Heart left ventricle (tissue), 16 donors: Measurements from ENCODE around the gene EPN2. TPM values are rescaled to one million over a fixed set of nuclear protein-coding genes. Genes with fewer than 3 reads are reported as not detected.

Experiments
- ATAC-seq, 4 donors: fragments of 200-7000 bp; cut with Tn5 transposase; one replicate each; pipeline ENCODE4 v1.9.1; 2020 to 2022; ENCODE audit warnings: moderate library complexity in 4 of 4, mild to moderate bottlenecking in 3 of 4, moderate number of reproducible peaks in 1 of 4
- DNase-seq, 5 donors: peaks; one replicate each; pipeline ENCODE4 v3.0.0-alpha.2; 2020
- H3K27ac ChIP-seq, 12 donors: fragments of 200-600 bp; sonication (generic) in 4 of 12; one replicate each; pipeline versions ENCODE4 v1.5.0 to v1.8.0; 2016 to 2022; ENCODE audit warnings: mild to moderate bottlenecking in 2 of 12
- H3K27me3 ChIP-seq, 9 donors: fragments of 200-600 bp; sonication (generic) in 2 of 9; one replicate each; pipeline versions ENCODE4 v1.5.1 to v1.8.0; 2016 to 2022; ENCODE audit warnings: mild to moderate bottlenecking in 3 of 9
- H3K36me3 ChIP-seq, 9 donors: fragments of 200-600 bp; sonication (generic) in 2 of 9; one replicate each; pipeline versions ENCODE4 v1.5.0 to v1.8.0; 2018 to 2022; ENCODE audit warnings: mild to moderate bottlenecking in 2 of 9
- H3K4me1 ChIP-seq, 12 donors: fragments of 200-600 bp; sonication (generic) in 4 of 12; one replicate each; pipeline versions ENCODE4 v1.5.0 to v1.8.0; 2016 to 2022; ENCODE audit warnings: mild to moderate bottlenecking in 3 of 12
- H3K4me3 ChIP-seq, 12 donors: fragments of 200-600 bp; sonication (generic) in 4 of 12; one replicate each; pipeline versions ENCODE4 v1.5.0 to v1.8.0; 2017 to 2022; ENCODE audit warnings: mild to moderate bottlenecking in 9 of 12, moderate library complexity in 4 of 12
- H3K9me3 ChIP-seq, 12 donors: fragments of 200-600 bp; sonication (generic) in 4 of 12; one replicate each; pipeline versions ENCODE4 v1.5.0 to v1.8.0; 2016 to 2022; ENCODE audit warnings: mild to moderate bottlenecking in 1 of 12
- CTCF ChIP-seq, 12 donors: fragments of 200-600 bp; sonication (generic) in 4 of 12; IDR thresholded peaks; one replicate each; pipeline versions ENCODE4 v1.5.0 to v1.8.0; 2018 to 2022; ENCODE audit warnings: antibody characterized with exemption in 12 of 12, mild to moderate bottlenecking in 5 of 12
- POLR2A ChIP-seq, 2 donors: fragments of 450-650 bp; IDR thresholded peaks; one replicate each; pipeline ENCODE4 v1.6.1; 2017; ENCODE audit warnings: antibody characterized with exemption in 2 of 2, mild to moderate bottlenecking in 2 of 2, moderate library complexity in 2 of 2
- WGBS, 4 donors: extraction: QIAGEN DNeasy Blood & Tissue Kit in 2 of 4; methylation state at CpG; one replicate each; pipeline versions ENCODE4 v1.1.5 to v1.1.7; 2013 to 2018; 5-methylcytosine and 5-hydroxymethylcytosine counted together
- intact Hi-C, 10 donors: fragments of 100-400 bp; cut with DNase I; formaldehyde crosslinking; loops; one replicate each; pipeline versions ENCODE4 v1.11.1 to v1.14.2; 2022
- polyA plus RNA-seq, 2 donors: library from polyadenylated mRNA; stranded (reverse); fragments of 200-250 nt; gene quantifications; one replicate each; pipeline ENCODE4 v1.2.3, GENCODE V29; 2013
- total RNA-seq, 9 donors: library from RNA; depleted of rRNA in 2 of 9; stranded (reverse); fragments of >200 nt in 2 of 9; fragmentation: NEBNext Ultra II Directional in 3 of 9; extraction: Animal tissue kit (Norgen Biotek cat#: 25700) in 3 of 9; gene quantifications; one replicate each; pipeline versions ENCODE4 v1.1.0 to v1.2.4, GENCODE V29; 2016 to 2023
- donor health status: ischemic (EF 13 %, LVEDD 7.1; RV severe dilation, severe dysfunction).
- donor health status: healthy with polysubstance abuse.
- donor health status: DM: no; HTN: yes; CAD: no.
- donor health status: DM: no; HTN: no; CAD: no.
- donor health status: ischemic (EF 25% LVEDD 6.9; RV normal size, moderate dysfunction).
- donor health status: ischemic (EF 25% LVEDD 5.7; RV mildly dilated, moderate dysfunction).
- donor health status: healthy.
- donor health status: DM: yes; HTN: yes; CAD: no.
- donor health status: ischemic (EF 35%, LVEDD 5.7; RV mildly dilated, moderate dysfunction).
- donor health status: nonischemic (EF 11% LVEDD 7.7; RV severe dilation, severe dysfunction).
- donor health status: DM: yes; HTN: yes; CAD: no.
- donor health status: PGD.
- donor health status: ischemic (EF 29% LVEDD 5.4; RV normal size, mild dysfunction).
- donor health status: nonischemic (EF 23%, LVEDD 6.1; RV moderate dilation, normal function).

EPN2 gene
- total and polyA plus RNA-seq, 11 donors = 26.4 to 114 (median 72.0) TPM

GRCh38 chr17:19331543-19332245, 94.5 kb downstream of the EPN2 start:
- DNase-seq (no peak), ATAC-seq (no peak)
- H3K4me3 ChIP-seq = no peak overlapping the region
- H3K36me3 ChIP-seq = peaks cover 0 to 68% (median 31%) of the 10 kb centered on the region in 9 donors
- H3K27ac ChIP-seq = no peak overlapping the region
- TF ChIP-seq POLR2A (IDR thresholded peaks at IDR 0.05) (no peak), CTCF (IDR thresholded peaks at IDR 0.05) (no peak)
- peaks cover 0 to 17% (median 3%) of the 10 kb centered on the region in 12 donors for H3K4me1 ChIP-seq
- WGBS, 4 donors = 84 to 88% (median 86%) methylated on average over 11 to 13 of the region's 13 CpGs
- no peaks in the 10 kb centered on the region for H3K9me3 ChIP-seq
- peaks cover 0 to 3% (median 0%) of the 10 kb centered on the region in 9 donors for H3K27me3 ChIP-seq
- intact Hi-C loops = no loop called here

- ATAC-seq (no peak), DNase-seq (no peak)
- intact Hi-C loops = no loop called here
- Histone ChIP-seq H3K9me3 (no peaks in the 10 kb centered on the region), H3K4me3 (no peak overlapping the region), H3K27ac (no peak overlapping the region), H3K27me3 (peaks cover 0 to 3% (median 0%) of the 10 kb centered on the region in 9 donors), H3K36me3 (peaks cover 0 to 60% (median 31%) of the 10 kb centered on the region in 9 donors), H3K4me1 (peaks cover 0 to 25% (median 6%) of the 10 kb centered on the region in 12 donors)
- WGBS, 4 donors = 84 to 88% (median 86%) methylated on average over 6 of the region's 6 CpGs
- no peak for TF ChIP-seq CTCF (IDR thresholded peaks at IDR 0.05)
Measured at GRCh38 chr17:19332371-19333131, 95.4 kb downstream of the EPN2 start.

GRCh38 chr17:19333132-19333440, 95.9 kb downstream of the EPN2 start:
- peaks cover 0 to 3% (median 0%) of the 10 kb centered on the region in 9 donors for H3K27me3 ChIP-seq
- H3K9me3 ChIP-seq = no peaks in the 10 kb centered on the region
- intact Hi-C loops = no loop called here
- TF ChIP-seq POLR2A (IDR thresholded peaks at IDR 0.05) (no peak), CTCF (IDR thresholded peaks at IDR 0.05) (no peak)
- WGBS, 4 donors = 97 to 100% (median 99%) methylated on average over 1 of the region's 1 CpG
- H3K27ac ChIP-seq = no peak overlapping the region
- H3K4me1 ChIP-seq = peaks cover 0 to 30% (median 8%) of the 10 kb centered on the region in 12 donors
- no peak for DNase-seq
- no peak overlapping the region for H3K4me3 ChIP-seq
- ATAC-seq = no peak
- peaks cover 0 to 59% (median 31%) of the 10 kb centered on the region in 9 donors for H3K36me3 ChIP-seq

GRCh38 chr17:19333736-19334290, 96.6 kb downstream of the EPN2 start:
- Histone ChIP-seq H3K4me1 (peaks cover 0 to 30% (median 9%) of the 10 kb centered on the region in 12 donors), H3K9me3 (no peaks in the 10 kb centered on the region), H3K4me3 (no peak overlapping the region), H3K27ac (no peak overlapping the region), H3K36me3 (peaks cover 0 to 51% (median 31%) of the 10 kb centered on the region in 9 donors), H3K27me3 (no peaks in the 10 kb centered on the region)
- TF ChIP-seq CTCF (IDR thresholded peaks at IDR 0.05) (no peak), POLR2A (IDR thresholded peaks at IDR 0.05) (no peak)
- intact Hi-C loops = no loop called here
- ATAC-seq (no peak), DNase-seq (no peak)
- 92 to 95% (median 93%) methylated on average over 10 to 12 of the region's 12 CpGs for WGBS, 4 donors
